ENCODE results near the gene ZCCHC14.

- TF ChIP-seq CTCF (IDR thresholded peaks at IDR 0.05): no peak
- TF ChIP-seq EZH2 (IDR thresholded peaks at IDR 0.05; ENCODE audit: borderline replicate concordance, insufficient read depth, low read depth, low read length, poor library complexity, severe bottlenecking): no peak
Observed at GRCh38 chr16:87356491-87356853, 136.4 kb downstream of the ZCCHC14 start.

Measured in B cell (primary cell).